Central memory CD4-positive, alpha-beta T cell (primary cell): Measurements from ENCODE around the gene RIMBP2.

Source experiments
- DNase-seq: peaks from one replicate; pipeline ENCODE4 v3.0.0; 2022

The RIMBP2 gene

DNA sequence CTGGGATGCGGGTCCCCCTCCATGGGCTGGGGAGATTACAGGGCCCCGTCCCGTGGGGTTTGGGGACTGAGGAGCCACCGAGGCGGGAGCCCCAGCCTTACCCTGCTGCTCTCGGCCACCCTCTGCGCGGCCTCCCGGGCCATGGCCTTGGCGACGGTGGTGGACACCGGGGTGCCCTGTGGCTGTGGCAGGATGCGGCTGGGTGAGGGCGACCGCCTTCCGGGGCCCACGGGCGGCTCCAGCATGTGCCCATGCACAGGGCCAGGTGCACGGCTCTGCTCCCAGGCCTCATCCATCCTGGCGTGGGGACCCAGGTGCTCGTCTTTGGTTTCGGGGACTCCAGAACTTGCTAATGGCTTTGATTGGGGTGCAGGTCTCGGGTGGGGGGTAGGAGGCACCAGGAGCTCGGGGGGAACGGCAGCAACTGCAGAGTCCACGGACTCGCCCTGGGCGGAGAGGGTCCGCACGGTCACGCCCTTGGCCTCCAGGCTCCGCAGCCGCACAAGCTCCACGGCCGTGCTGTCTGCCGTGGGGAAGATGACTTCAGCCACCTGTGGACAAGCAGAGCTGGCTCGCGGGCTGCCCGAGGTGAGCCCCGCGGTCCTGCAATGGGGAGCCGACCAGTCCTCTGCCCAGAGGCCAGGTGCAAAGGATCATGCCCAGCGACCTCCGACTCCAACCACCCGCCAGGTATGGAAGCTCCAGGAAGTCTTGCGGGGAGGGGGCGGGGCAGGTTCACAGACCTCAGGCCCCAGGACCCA is 279.2 kb downstream of the RIMBP2 start:
- no peak for DNase-seq

- no peak for DNase-seq
Observed at GRCh38 chr12:130435826-130436225, 280.3 kb downstream of the RIMBP2 start.

GRCh38 chr12:130435331-130435730 is 280.8 kb downstream of the RIMBP2 start:
- DNase-seq: no peak

DNA sequence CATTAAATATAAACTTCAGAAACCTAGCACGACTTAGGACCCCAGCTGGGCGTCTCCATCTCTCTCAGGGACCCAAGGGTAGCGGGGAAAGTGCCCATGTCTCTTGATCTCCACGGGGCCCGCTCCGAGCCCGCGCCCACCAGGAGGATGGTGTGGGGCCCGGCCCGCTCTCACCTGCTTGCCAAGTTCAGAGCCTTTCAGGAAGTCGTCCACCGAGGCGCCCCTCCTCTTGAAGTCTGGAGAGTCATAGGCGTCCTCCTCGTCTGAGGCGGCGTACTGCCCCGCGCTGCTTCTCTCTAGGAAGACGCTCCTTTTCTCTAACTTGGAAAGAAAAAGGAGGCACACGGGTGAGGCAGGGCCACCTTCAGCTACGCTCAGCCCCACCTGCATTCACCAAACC is 281.5 kb downstream of the RIMBP2 start:
- DNase-seq: no peak

DNA sequence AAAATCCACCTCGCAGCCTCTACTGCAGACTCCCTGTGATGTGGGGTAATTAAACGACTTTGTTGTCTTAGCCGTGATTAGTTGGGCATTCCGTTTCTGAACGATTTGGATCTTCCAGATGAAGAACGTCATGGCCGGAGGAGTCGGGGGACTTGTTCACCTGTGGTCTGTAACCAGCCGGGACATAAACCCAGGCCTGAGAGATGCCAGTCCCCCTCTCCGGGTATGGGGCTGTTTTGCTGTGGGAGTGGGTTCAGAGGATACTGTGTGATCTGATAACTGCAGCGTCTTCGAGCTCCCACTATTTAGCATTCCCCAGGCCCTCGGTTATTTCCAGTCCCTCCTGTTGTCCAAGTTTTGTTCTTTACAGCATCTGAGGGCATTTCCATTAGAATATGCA is 282.3 kb downstream of the RIMBP2 start:
- no peak for DNase-seq

GRCh38 chr12:130433411-130433810 is 282.7 kb downstream of the RIMBP2 start:
- no peak for DNase-seq

GRCh38 chr12:130431176-130431575 is 284.9 kb downstream of the RIMBP2 start:
- DNase-seq: no peak

DNA sequence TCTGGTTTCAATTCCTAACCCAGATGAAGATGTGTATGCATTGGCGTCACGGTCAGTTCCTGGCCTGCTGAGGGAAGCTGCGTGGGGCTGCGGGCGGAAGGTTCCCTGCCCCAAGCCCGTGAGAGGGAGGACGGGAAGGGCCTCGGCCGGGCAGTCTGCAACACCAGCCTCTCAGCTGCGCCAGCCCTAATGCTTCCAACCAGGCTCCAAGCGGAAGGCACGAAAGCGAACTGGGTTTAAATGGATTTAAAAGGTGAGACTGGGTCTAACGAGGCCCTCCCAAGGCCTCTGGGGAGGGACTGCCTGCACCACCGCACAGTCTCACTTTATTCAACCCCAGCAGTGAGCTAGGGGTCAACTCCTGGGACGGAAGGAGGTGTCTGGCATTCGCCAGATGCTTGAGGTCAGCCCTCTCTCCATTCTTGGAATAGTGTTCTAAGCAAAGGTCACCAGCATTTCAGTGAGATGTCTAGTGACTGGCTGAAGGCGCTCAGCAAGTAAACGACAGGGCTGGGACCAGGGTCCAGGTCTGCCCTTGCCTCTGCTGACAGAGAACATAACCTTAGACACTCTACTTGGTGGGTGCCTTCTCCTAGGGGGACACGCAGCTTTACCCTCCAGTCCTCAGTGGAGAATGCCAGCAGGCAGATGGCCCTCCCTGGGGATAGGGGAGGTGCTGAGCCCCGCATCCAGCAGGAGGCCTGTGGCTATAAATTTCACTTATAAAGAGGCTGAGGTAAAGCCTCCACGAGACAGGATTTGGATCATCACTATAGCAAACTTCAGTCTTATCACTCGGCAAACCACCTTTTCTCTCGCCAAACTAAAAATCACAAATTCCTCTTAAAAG is 286.2 kb downstream of the RIMBP2 start:
- DNase-seq: no peak

DNA sequence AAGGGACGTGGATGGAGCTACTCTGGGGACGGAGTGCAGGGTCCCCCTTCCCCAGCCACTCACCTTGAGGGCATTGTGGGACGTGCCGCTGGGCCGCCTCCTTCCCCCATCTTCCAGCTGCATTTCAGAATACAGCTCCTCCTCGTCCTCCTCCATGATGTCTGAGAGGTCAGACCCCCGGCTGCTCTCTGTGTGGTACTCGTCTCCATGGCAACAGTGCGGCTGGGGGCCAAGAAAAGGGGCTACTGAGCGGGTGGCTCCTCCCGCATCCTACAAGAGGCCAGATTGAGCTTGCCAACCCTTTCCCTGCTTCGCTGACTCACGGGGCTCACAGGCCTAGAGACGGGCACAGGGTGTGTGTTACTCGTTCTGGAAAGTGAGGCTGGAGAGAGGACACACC is 288.0 kb downstream of the RIMBP2 start:
- no peak for DNase-seq

- DNase-seq: no peak
Observed at GRCh38 chr12:130427381-130427887, 288.7 kb downstream of the RIMBP2 start.

GRCh38 chr12:130425698-130426245 is 290.3 kb downstream of the RIMBP2 start:
- no peak for DNase-seq

GRCh38 chr12:130424858-130425697 is 291.0 kb downstream of the RIMBP2 start:
- no peak for DNase-seq

GRCh38 chr12:130423991-130424857 is 291.9 kb downstream of the RIMBP2 start:
- no peak for DNase-seq

DNA sequence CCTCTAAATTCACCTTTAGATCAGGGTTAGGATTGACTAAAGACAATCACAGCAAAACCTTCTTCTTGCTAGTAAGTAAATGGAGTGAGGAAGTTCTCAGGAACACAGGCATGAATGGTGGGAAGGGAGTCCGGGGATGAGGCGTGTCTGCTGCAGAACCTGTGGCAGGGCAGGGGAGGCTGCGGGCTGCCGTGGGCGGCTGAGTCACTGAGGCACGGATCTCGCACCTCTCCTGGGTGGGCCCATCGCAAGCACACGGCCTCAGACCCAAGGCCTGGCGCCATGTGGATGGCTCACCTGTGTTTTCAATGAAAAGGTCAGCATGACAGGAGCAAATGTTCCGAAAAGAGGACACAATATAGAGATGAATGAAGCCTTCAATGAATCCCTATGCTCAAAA is 293.0 kb downstream of the RIMBP2 start:
- no peak for DNase-seq

DNA sequence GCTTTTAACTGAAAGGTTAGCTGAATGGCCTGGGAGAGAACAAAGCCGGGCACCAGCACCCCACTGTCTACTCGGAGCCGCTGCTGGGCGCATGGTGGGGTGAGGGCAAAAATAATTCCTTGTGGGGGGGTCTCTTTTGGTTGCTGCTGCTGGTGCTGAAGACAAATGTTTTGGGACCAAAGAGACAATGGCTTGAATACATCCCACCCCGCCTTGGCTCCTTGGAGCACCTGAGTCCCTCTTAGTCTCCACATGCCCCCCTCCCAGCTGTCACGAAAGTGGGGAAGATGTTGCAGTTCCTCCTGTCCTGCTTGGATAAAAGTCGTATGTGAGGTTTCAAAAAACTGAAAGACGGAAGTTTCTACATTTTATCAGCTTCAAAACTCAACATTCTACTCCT is 293.4 kb downstream of the RIMBP2 start:
- no peak for DNase-seq

GRCh38 chr12:130421896-130422295 is 294.2 kb downstream of the RIMBP2 start:
- no peak for DNase-seq

DNA sequence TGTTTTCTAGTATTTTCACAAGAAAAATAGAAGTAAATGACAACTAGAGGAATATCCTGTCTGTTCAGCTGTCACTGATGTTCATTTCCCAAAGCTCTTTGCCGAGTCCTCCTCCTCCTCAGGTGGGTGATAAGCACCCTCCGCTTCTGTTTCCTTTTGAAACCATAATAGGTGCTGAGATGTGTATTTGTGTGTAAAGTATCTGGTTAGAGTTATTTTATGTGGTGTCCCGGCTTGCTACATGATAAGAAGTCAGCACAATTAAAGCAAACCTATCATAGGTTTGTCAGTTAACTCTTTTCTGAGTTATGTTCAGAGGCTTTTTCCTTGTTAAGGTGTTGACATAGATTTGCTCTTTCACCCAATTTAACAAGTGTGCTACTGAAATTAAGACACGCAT is 296.0 kb downstream of the RIMBP2 start:
- DNase-seq: no peak

DNA sequence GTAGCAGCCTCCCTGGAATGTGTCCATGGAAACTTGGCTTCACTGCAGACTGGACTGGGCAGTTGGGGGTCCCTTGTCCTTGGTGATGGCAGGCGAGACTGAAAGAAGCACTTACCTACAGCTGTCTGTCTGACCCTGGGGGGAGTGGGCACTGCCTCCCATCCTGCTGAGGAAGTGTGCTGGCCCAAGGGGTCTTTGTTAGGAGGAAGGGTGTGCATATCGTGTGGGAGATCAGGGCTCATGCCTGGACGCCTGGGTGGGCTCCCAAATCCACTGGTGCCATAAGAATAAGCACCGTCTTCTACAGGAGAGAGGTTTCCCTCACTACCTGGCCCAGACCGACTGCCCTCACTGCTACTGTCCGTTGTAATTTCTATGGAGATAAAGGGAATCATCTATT is 297.0 kb downstream of the RIMBP2 start:
- no peak for DNase-seq

DNA sequence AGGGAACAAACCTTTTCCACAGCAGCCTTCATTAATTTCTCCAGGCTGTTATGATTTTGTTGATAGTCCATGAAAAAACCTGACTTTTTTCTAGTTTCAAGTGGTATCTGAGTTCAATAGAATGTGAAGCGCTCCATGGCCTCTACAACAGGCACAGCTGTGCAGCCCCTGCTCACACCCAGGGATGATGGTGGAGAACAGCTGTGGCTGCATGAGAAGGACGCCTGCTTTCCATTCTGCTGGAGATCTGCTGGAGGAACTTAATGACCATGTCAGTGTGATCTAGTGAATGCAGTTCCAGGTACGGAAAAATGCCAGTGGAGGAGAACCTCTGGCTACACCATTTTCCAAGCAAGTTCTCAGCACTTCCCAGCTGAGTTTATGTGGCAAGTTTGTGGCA is 297.8 kb downstream of the RIMBP2 start:
- no peak for DNase-seq

DNA sequence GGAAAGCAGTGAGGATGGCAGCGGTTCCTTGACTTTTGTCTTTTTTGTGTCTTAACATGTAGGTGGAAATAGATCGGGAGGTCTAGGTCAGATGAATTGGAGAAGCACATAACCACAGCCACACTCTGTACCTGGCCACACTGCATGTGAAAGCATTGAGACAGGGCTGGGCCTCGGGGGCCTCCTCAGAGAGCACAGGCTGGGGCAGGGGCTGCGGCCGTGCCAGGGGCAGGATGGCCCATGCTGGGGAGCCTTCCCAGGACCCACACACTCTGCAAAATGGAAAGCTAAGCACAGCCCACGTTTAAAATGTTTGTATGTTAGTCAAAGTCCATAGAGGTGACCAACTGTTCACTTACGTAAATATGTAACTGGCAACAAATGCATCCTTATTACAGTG is 301.7 kb downstream of the RIMBP2 start:
- DNase-seq: no peak

GRCh38 chr12:130413909-130414308 is 302.2 kb downstream of the RIMBP2 start:
- no peak for DNase-seq

- DNase-seq: no peak
Observed at GRCh38 chr12:130412384-130412783, 303.7 kb downstream of the RIMBP2 start.
